ENCODE measurements around the gene AGL.

- TF ChIP-seq CTCF (IDR thresholded peaks at IDR 0.05), result no peak
- TF ChIP-seq POLR2A (IDR thresholded peaks at IDR 0.05), result no peak
Observed at GRCh38 chr1:99849413-99849743, 783 bp upstream of the AGL start.
